IMR-90 (cell line): ENCODE data around the gene DDX10. TPM values are rescaled to one million over a fixed set of nuclear protein-coding genes. Genes with fewer than 3 reads are reported as not detected.
A peak's percentile ranks its signal among the peaks of the same experiment; 100 is the strongest.

Source experiments
- ATAC-seq: fragments of 200-7000 bp; cut with Tn5 transposase; 2 replicates; pipeline ENCODE4 v1.9.1; 2020; ENCODE audit warnings: low read depth, mild to moderate bottlenecking, moderate library complexity
- BruUV-seq: library from RNA; stranded (reverse); fragments of 400-500 nt; replicated peaks from 2 replicates; lab custom pipeline; 2021; lab: Mats Ljungman, UMichigan
- CTCF ChIA-PET: fragments of 300-600 bp; formaldehyde crosslinking; extraction: SDS; loops from one replicate; lab custom pipeline; 2021; ENCODE audit warnings: antibody characterized with exemption; lab: Yijun Ruan, JAX
- POLR2A ChIA-PET: fragments of 300-600 bp; sonication (Branson Sonifier 250); formaldehyde crosslinking; loops from one replicate; lab custom pipeline; 2022; ENCODE audit warnings: antibody characterized with exemption; ENCODE audit not compliant: unreplicated experiment; lab: Charles Lee
- DNase-seq: peaks from one replicate; pipeline ENCODE4 v3.0.0; 2013
- H2AFZ ChIP-seq: replicated peaks from 2 replicates; pipeline ENCODE3; 2013; ENCODE audit warnings: low read length, mild to moderate bottlenecking; ENCODE audit not compliant: poor library complexity
- H2AK5ac ChIP-seq: 2 replicates; pipeline ENCODE4 v1.6.1; 2013; ENCODE audit warnings: low read depth, low read length, inconsistent platforms
- H2AK9ac ChIP-seq: replicated peaks from 2 replicates; pipeline ENCODE3; 2013; ENCODE audit warnings: mild to moderate bottlenecking, low read depth, low read length, moderate library complexity; ENCODE audit not compliant: poor library complexity
- H2BK120ac ChIP-seq: 2 replicates; pipeline ENCODE4 v1.6.1; 2013; ENCODE audit warnings: low read depth, low read length, inconsistent platforms
- H2BK15ac ChIP-seq: 3 replicates; pipeline ENCODE4 v1.6.1; 2013; ENCODE audit warnings: low read depth, low read length, inconsistent platforms
- H2BK20ac ChIP-seq: 2 replicates; pipeline ENCODE4 v1.6.1; 2013; ENCODE audit warnings: low read depth, mild to moderate bottlenecking, inconsistent platforms, low read length, moderate library complexity
- H2BK5ac ChIP-seq: 2 replicates; pipeline ENCODE4 v1.6.1; 2013; ENCODE audit warnings: mild to moderate bottlenecking, low read depth, low read length, inconsistent platforms; ENCODE audit not compliant: poor library complexity, severe bottlenecking
- H3K14ac ChIP-seq: replicated peaks from 2 replicates; pipeline ENCODE4 v1.6.1; 2013; ENCODE audit warnings: low read depth, low read length, inconsistent platforms
- H3K18ac ChIP-seq: 2 replicates; pipeline ENCODE4 v1.6.1; 2013; ENCODE audit warnings: low read depth, low read length, control low read depth
- H3K23ac ChIP-seq: 2 replicates; pipeline ENCODE4 v1.6.1; 2013; ENCODE audit warnings: low read depth, low read length, inconsistent platforms
- H3K27ac ChIP-seq: 2 replicates; pipeline ENCODE4 v1.5.1; 2013; ENCODE audit warnings: mild to moderate bottlenecking, control low read depth, low read length; ENCODE audit not compliant: insufficient read depth
- H3K27me3 ChIP-seq: 2 replicates; pipeline ENCODE4 v1.6.1; 2013; ENCODE audit warnings: low read length; ENCODE audit not compliant: control insufficient read depth, insufficient read depth
- H3K36me3 ChIP-seq: 2 replicates; pipeline ENCODE4 v1.6.1; 2013; ENCODE audit warnings: low read length, mixed read lengths; ENCODE audit not compliant: control insufficient read depth, insufficient read depth
- H3K4ac ChIP-seq: 2 replicates; pipeline ENCODE4 v1.6.1; 2013; ENCODE audit warnings: low read depth, low read length, inconsistent platforms
- H3K4me1 ChIP-seq: 2 replicates; pipeline ENCODE4 v1.6.1; 2013; ENCODE audit warnings: low read length, mixed read lengths; ENCODE audit not compliant: control insufficient read depth, insufficient read depth
- H3K4me2 ChIP-seq: 2 replicates; pipeline ENCODE4 v1.6.1; 2013; ENCODE audit warnings: low read depth, mild to moderate bottlenecking, control low read depth, low read length, moderate library complexity
- H3K4me3 ChIP-seq: 2 replicates; pipeline ENCODE4 v1.5.1; 2013; ENCODE audit warnings: low read depth, mild to moderate bottlenecking, control low read depth, low read length, moderate library complexity; ENCODE audit not compliant: insufficient read depth
- H3K56ac ChIP-seq: 2 replicates; pipeline ENCODE4 v1.6.1; 2013; ENCODE audit warnings: low read length, inconsistent platforms; ENCODE audit not compliant: insufficient read depth; ENCODE audit errors: extremely low read depth
- H3K79me1 ChIP-seq, 2 experiments: 2 replicates each; pipeline ENCODE4 v1.6.1; 2013; ENCODE audit warnings: low read length in 2 of 2, inconsistent platforms in 1 of 2, low read depth in 1 of 2
- H3K9ac ChIP-seq: 2 replicates; pipeline ENCODE4 v1.6.1; 2013; ENCODE audit warnings: low read depth, low read length, control low read depth
- H3K9me1 ChIP-seq: 2 replicates; pipeline ENCODE4 v1.6.1; 2013; ENCODE audit warnings: low read length, inconsistent platforms; ENCODE audit not compliant: insufficient read depth
- H3K9me3 ChIP-seq: 2 replicates; pipeline ENCODE4 v1.6.1; 2013; ENCODE audit warnings: low read length; ENCODE audit not compliant: control insufficient read depth, insufficient read depth
- H4K20me1 ChIP-seq: 2 replicates; pipeline ENCODE4 v1.6.1; 2013; ENCODE audit warnings: low read length, inconsistent platforms; ENCODE audit not compliant: insufficient read depth
- H4K5ac ChIP-seq: 2 replicates; pipeline ENCODE4 v1.6.1; 2013; ENCODE audit warnings: mild to moderate bottlenecking, low read depth, low read length, control low read depth
- H4K8ac ChIP-seq, 2 experiments: 2 replicates each; pipeline ENCODE4 v1.6.1; 2013; ENCODE audit warnings: low read depth in 2 of 2, low read length in 2 of 2, control low read depth in 1 of 2, inconsistent platforms in 1 of 2
- H4K91ac ChIP-seq: 2 replicates; pipeline ENCODE4 v1.6.1; 2013; ENCODE audit warnings: low read depth, low read length, inconsistent platforms; ENCODE audit not compliant: insufficient read depth
- BHLHE40 ChIP-seq: fragments of 150-350 bp; IDR thresholded peaks from 2 replicates; pipeline ENCODE4 v1.6.1; 2016; ENCODE audit warnings: mild to moderate bottlenecking, low read depth, low read length
- CEBPB ChIP-seq: IDR thresholded peaks from 2 replicates; pipeline ENCODE4 v1.6.1; 2012; ENCODE audit warnings: low read depth, low read length, improper control_type of control experiment
- CTCF ChIP-seq: conservative IDR thresholded peaks from 2 replicates; pipeline ENCODE4 v1.5.1; 2012; ENCODE audit warnings: mild to moderate bottlenecking, low read depth, low read length, improper control_type of control experiment
- FOS ChIP-seq: fragments of 150-350 bp; IDR thresholded peaks from 2 replicates; pipeline ENCODE4 v1.6.1; 2016; ENCODE audit warnings: low read depth, low read length
- POLR2A ChIP-seq: IDR thresholded peaks from 2 replicates; pipeline ENCODE4 v1.6.1; 2012; ENCODE audit warnings: mild to moderate bottlenecking, low read depth, low read length
- RCOR1 ChIP-seq: IDR thresholded peaks from 2 replicates; pipeline ENCODE4 v1.6.1; 2012; ENCODE audit warnings: mild to moderate bottlenecking, low read length, improper control_type of control experiment; ENCODE audit not compliant: insufficient replicate concordance
- RFX5 ChIP-seq: IDR thresholded peaks from 2 replicates; pipeline ENCODE4 v1.8.0; 2012; ENCODE audit warnings: low read depth, mild to moderate bottlenecking, low read length, moderate library complexity
- WGBS, 2 experiments: methylation state at CpG; one replicate each; pipeline versions ENCODE4 v1.1.5 to v1.1.7; 2013; ENCODE audit warnings: missing lambda C conversion rate in 2 of 2; ENCODE audit not compliant: insufficient read length in 1 of 2; ENCODE audit errors: extremely low coverage in 2 of 2; 5-methylcytosine and 5-hydroxymethylcytosine counted together
- dilution Hi-C: fragments of 300-500 bp; cut with HindIII; formaldehyde crosslinking; loops from one replicate; pipeline ENCODE4 v1.14.3; 2018; ENCODE audit warnings: low sequenced_read_pairs; ENCODE audit not compliant: unreplicated experiment
- in situ Hi-C: fragments of 300-500 bp; cut with MboI; formaldehyde crosslinking; loops from 3 replicates; pipeline ENCODE4 v1.14.3; 2019; ENCODE audit warnings: low sequenced_read_pairs, inconsistent platforms, mixed read lengths
- intact Hi-C: fragments of 100-400 bp; cut with micrococcal nuclease; formaldehyde crosslinking; loops from 2 replicates; pipeline ENCODE4 v1.10.0; 2022
- polyA plus RNA-seq, 3 experiments: library from polyadenylated mRNA; depleted of rRNA; stranded (reverse); fragments of >200 nt; gene quantifications; 2 replicates each; pipeline ENCODE4 v1.2.3, GENCODE V29; 2012; ENCODE audit warnings: low replicate concordance in 1 of 3
- total RNA-seq: library from RNA; depleted of rRNA; stranded (reverse); fragments of >200 nt; gene quantifications from 2 replicates; pipeline ENCODE4 v1.2.3, GENCODE V29; 2012

DDX10 gene
- total and polyA plus RNA-seq, 2 of the 4 experiments (the other 2 are of a cell fraction): 20.0 to 31.9 TPM

- intact Hi-C loops: no loop called here
Observed at GRCh38 chr11:108973402-108974162, 308.7 kb downstream of the DDX10 start.

More at GRCh38 chr11:108973402-108974162, 308.7 kb downstream of the DDX10 start:
- Histone ChIP-seq H3K4me2 (no peak overlapping the region), H2BK120ac (peak overlapping the region; percentile 98), H3K79me1 (no peaks in the 10 kb centered on the region), H3K18ac (peak overlapping the region; percentile 38), H3K9me3 (no peaks in the 10 kb centered on the region), H4K8ac (peak overlapping the region; percentile 61 to 73), H4K20me1 (no peaks in the 10 kb centered on the region), H3K27ac (peak overlapping the region; percentile 13; the same call in 1 of the 2 replicates), H2AK9ac (peak overlapping the region; percentile 47), H4K91ac (peak overlapping the region; percentile 92), H3K56ac (peak overlapping the region; percentile 34; the same call in 1 of the 2 replicates), H2AFZ (peak overlapping the region; percentile 46), H2BK20ac (peak overlapping the region; percentile 99), H3K36me3 (no peaks in the 10 kb centered on the region), H3K27me3 (no peaks in the 10 kb centered on the region), H3K9ac (no peak overlapping the region), H2AK5ac (peak overlapping the region; percentile 94), H2BK15ac (peak overlapping the region; percentile 62; the same call in 2 of the 3 replicates), H4K5ac (peak overlapping the region; percentile 80), H3K9me1 (peaks cover 20% of the 10 kb centered on the region), H3K4me1 (peaks cover 4% of the 10 kb centered on the region), H3K4me3 (no peak overlapping the region), H2BK5ac (peak overlapping the region; percentile 76), H3K4ac (peak overlapping the region; percentile 94), H3K23ac (peak overlapping the region; percentile 82; the same call in 1 of the 2 replicates), H3K14ac (peak overlapping the region; percentile 93)
- ATAC-seq: peak; percentile 87
- ChIA-PET CTCF (interaction anchor here (0.8 kb wide), 1 partner anchor 49 kb away, joined by 3 read pairs; no protein-coding TSS in a partner anchor), POLR2A (no interaction called here)
- dilution Hi-C loops: no loop called here
- no peak for TF ChIP-seq POLR2A
- peak; percentile 37; the same call in 1 of the 2 replicates for TF ChIP-seq FOS
- peak; percentile 38; the same call in 1 of the 2 replicates for TF ChIP-seq CEBPB
- TF ChIP-seq RFX5: no peak
- no peak for TF ChIP-seq CTCF
- no peak for TF ChIP-seq RCOR1
- peak; percentile 83 for TF ChIP-seq BHLHE40
- in situ Hi-C loops: no loop called here
- WGBS, 2 experiments: 100% methylated on average over 3 of the region's 12 CpGs; no CpG with 5 or more reads in 1 of the 2 experiments
- DNase-seq: peak; percentile 81
- BruUV-seq: no TSS peak
